ENCODE data around the gene RAPGEF6.

DNA sequence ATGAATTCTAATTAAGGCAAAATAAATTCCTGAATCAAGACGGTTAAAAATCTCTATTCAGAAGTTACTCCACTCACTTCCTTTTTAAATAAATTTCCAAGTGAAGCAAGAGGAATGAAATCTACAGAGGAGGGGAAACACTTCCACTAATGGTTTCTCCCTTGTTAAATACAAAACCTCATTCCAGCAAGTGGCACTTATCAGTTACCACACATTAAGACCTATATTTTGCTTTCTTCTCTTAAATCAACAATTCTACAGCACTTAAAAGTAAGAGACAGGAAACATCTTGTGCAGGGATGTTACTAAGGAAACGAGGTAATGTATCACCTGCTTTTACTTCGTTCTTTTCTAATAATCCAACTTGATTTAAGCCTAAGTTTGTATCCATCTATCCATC lies 172.6 kb downstream of the RAPGEF6 start:
- TF ChIP-seq POLR2A (IDR thresholded peaks at IDR 0.05; ENCODE audit: low read depth) (no peak), POLR2AphosphoS5 (IDR thresholded peaks at IDR 0.05) (no peak), EP300 (IDR thresholded peaks at IDR 0.05) (no peak)
- TF ChIP-seq, protein P1, sequence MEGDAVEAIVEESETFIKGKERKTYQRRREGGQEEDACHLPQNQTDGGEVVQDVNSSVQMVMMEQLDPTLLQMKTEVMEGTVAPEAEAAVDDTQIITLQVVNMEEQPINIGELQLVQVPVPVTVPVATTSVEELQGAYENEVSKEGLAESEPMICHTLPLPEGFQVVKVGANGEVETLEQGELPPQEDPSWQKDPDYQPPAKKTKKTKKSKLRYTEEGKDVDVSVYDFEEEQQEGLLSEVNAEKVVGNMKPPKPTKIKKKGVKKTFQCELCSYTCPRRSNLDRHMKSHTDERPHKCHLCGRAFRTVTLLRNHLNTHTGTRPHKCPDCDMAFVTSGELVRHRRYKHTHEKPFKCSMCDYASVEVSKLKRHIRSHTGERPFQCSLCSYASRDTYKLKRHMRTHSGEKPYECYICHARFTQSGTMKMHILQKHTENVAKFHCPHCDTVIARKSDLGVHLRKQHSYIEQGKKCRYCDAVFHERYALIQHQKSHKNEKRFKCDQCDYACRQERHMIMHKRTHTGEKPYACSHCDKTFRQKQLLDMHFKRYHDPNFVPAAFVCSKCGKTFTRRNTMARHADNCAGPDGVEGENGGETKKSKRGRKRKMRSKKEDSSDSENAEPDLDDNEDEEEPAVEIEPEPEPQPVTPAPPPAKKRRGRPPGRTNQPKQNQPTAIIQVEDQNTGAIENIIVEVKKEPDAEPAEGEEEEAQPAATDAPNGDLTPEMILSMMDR (IDR thresholded peaks at IDR 0.05), result no peak
